GM18907 (cell line): ENCODE results near the gene RBFOX2.
"Not testable (repeated sequence)": the region's sequence is repeated elsewhere in the genome, so short reads cannot be mapped to it uniquely, and the experiment has no call there.

ENCODE experiments used
- ATAC-seq: cut with Tn5 transposase; IDR thresholded peaks from one replicate; pipeline ENCODE4 v1.9.1; 2021; ENCODE audit warnings: mild to moderate bottlenecking, moderate library complexity; ENCODE audit not compliant: unreplicated experiment

RBFOX2 gene

DNA sequence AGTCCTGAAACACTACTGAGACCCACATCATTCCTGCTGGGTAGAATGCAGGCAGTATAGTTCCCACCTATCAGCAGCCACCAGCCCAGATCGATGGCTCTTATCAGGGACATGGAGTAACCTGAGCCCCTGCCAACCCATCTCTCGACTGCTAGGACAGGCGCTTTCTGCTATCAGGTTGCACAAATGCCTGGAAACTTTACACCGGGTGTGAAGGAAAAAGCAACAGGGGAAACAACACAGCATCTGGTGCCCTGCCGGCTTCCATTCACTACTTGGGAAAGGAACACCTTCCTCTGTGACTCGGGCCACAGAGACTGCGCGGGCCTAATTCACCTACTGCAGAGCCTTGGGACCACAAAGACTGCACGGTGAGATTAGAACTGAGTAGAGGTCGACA lies 18.5 kb downstream of the RBFOX2 start:
- no peak for ATAC-seq

- no peak for ATAC-seq
These were observed 19.5 kb downstream of the RBFOX2 start for GRCh38 chr22:36009085-36009484.

GRCh38 chr22:36008565-36008964 lies 20.1 kb downstream of the RBFOX2 start:
- ATAC-seq = no peak

- ATAC-seq = no peak
These were observed 20.5 kb downstream of the RBFOX2 start for GRCh38 chr22:36008131-36008530.

- no peak for ATAC-seq
These were observed 24.5 kb downstream of the RBFOX2 start for GRCh38 chr22:36003972-36004674.

GRCh38 chr22:36002718-36003260 lies 25.8 kb downstream of the RBFOX2 start:
- no peak for ATAC-seq

- ATAC-seq = no peak
These were observed 26.5 kb downstream of the RBFOX2 start for GRCh38 chr22:36002084-36002483.

DNA sequence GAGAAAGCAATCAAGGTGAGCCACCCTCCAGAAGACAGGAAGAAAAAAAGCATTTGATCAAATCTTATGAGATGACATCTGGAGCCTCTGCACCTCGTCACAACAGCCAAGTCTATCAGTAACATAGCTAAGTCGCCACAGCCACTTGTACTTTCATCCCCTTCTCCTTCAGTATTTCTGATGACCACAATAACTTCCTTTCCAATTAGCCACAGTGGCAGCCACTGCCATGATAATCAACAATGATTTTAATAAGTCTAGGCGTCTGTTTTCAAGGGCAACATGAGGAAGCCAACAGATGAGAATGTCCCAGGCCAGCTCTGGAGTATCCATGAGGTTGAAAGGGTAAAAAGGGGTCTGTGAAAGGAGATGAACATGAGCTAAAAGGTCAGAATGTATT lies 29.9 kb downstream of the RBFOX2 start:
- ATAC-seq = no peak

- no peak for ATAC-seq
These were observed 31.2 kb downstream of the RBFOX2 start for GRCh38 chr22:35997438-35997837.

DNA sequence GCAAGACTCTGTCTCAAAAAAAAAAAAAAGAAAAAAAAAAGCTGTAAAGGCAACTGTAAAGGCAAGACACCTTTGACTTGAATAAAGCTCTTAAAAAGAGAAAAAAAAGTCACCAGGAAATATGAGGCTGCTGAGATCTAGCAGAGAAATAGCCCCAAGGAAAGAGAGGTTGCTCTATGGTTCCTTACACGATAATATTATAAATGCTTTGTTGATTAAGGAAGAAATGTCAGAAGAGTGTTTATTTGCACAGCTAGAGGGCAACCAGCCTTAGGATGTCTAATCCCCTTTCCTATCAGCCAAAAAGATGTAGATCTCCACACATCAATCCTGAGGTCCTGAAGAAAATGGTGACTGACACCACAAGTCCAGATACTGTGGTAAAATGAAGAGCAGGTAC lies 32.0 kb downstream of the RBFOX2 start:
- ATAC-seq = no peak

DNA sequence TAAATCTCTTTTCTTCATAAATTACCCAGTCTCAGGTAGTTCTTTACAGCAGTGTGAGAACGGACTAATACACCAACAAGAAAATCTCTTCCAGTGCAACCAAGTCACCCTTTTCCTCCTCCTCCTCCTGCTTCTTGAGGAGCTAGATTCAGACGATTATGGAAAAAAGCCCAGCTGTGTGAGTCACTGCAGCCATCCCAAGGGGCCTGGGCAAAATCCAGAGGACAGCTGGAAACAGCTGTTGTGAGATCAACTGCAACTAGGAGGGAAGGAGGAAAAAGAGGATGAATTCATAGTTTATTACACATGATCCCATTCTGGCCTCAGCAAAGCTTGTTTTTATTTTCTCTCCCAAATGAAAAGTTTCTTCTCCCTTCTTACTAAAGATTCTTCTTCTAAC lies 32.9 kb downstream of the RBFOX2 start:
- no peak for ATAC-seq

DNA sequence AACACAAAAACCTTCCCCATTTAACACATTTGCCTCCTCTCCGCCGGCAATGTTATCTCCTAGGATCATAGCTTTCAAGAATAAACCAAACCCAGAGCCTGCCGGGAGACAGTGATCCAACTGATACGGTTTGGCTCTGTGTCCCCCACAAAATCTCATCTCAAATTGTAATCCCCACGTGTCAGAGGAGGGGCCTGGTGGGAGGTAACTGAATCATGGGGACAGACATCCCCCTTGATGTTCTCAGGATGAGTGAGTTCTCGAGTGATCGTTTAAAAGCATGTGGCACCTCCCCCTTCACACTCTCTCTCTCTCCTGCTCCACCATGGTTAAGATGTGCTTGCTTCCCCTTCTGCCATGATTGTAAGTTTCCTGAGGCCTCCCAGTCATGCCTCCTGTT lies 33.3 kb downstream of the RBFOX2 start:
- ATAC-seq = no peak

- ATAC-seq = not testable (repeated sequence)
These were observed 34.9 kb downstream of the RBFOX2 start for GRCh38 chr22:35993727-35994126.

GRCh38 chr22:35993048-35993714 lies 35.4 kb downstream of the RBFOX2 start:
- no peak for ATAC-seq

- ATAC-seq = no peak
These were observed 37.5 kb downstream of the RBFOX2 start for GRCh38 chr22:35991168-35991567.

- ATAC-seq = no peak
These were observed 40.6 kb downstream of the RBFOX2 start for GRCh38 chr22:35988030-35988429.

- no peak for ATAC-seq
These were observed 41.1 kb downstream of the RBFOX2 start for GRCh38 chr22:35987487-35987886.

GRCh38 chr22:35986088-35986487 lies 42.5 kb downstream of the RBFOX2 start:
- ATAC-seq = no peak

DNA sequence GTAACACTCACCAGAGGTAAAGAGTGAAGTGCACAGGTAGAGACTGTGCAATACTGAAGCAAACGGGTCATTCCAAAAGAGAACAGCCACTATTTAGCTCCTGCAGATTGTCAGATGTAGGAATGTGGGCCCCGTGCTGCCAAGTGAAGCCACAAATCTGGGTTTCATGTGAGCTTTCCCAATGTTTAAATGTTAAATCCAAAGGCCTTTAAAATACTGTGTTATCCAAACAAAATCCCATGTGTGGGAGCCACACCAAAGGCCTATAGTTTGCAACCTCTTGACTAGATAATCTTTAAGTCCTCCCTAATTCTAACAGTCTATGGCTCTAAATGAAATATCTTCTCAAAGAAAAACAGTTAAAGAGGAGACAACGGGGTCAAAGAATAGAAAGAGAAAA lies 43.3 kb downstream of the RBFOX2 start:
- ATAC-seq = no peak

GRCh38 chr22:35984183-35985175 lies 44.1 kb downstream of the RBFOX2 start:
- ATAC-seq = no peak

- no peak for ATAC-seq
These were observed 46.7 kb downstream of the RBFOX2 start for GRCh38 chr22:35981900-35982299.
